ENCODE data around the gene CREB1.
"Not testable (repeated sequence)": the region's sequence is repeated elsewhere in the genome, so short reads cannot be mapped to it uniquely, and the experiment has no call there.

CREB1 gene

DNA sequence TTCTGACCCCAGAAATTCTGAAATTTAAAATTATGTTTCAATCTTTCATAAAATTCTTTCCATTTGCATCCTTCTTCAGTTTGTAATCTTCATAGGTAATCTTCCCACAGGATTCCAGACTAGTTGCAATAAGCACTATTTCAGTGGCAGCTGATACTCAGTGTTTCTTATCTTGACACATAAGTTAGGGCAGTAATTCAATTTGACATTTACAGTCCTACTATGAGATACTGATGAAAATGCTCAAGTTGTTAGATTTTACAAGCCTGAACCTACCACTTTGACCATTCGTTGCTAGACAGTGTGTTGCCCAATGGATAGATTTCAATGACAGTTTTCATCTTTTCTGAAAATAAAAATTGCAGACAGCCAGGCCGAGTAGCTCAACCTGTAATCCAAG, 85.1 kb downstream of the CREB1 start:
- no peak for DNase-seq (ENCODE audit: low read depth in 2 of 2, low spot score in 1 of 2)

DNA sequence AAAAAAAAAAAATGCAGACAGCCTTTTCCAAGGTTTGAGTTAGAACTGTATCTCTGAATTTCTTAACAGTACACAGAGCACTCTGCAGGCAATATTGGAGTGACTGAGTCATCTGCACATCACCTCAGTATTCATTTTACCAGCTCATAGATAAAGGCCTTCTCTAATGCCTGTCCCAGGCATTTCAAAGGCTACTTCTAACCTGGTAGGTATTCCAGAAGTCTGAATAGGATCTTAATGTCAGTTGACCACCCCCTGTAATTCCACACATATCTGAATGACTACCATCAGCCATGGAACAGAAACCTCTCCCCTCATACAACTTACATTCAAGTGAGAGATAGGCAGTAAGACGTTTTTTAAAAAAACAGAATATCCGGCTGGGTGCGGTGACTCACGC, 86.4 kb downstream of the CREB1 start:
- DNase-seq (ENCODE audit: low read depth in 2 of 2, low spot score in 1 of 2) = no peak

DNA sequence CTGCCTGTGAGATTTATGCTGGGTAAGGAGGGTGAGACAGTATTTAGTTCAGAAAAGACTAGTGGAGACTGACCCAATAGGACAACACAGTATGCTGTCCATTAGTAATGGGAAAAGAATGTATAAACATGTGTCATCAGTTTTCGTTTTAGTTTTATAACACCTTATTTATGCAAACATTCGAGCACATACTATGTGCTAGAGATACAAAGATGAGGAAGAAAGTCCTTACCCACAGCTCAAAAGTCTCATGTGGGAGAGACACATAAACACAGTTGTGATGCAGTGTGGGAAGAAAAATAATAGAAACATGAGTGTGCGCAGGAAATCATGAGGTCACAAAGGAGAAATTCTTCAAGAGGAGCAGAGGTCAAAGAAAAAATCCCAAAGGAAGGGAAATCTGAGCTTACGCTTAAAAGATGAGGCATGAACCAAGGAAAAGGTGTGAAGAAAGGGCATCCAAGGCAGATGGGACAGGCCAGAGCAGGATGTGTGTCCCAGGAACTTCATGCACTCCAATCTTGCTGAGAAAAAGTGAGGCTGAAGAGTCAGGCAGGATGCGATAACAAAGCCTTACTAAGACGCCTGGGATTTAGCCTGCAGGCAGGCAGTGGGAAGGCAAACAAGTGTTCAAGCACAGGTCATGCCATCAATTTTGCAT, 87.4 kb downstream of the CREB1 start:
- DNase-seq (ENCODE audit: low read depth in 2 of 2, low spot score in 1 of 2) = no peak

DNA sequence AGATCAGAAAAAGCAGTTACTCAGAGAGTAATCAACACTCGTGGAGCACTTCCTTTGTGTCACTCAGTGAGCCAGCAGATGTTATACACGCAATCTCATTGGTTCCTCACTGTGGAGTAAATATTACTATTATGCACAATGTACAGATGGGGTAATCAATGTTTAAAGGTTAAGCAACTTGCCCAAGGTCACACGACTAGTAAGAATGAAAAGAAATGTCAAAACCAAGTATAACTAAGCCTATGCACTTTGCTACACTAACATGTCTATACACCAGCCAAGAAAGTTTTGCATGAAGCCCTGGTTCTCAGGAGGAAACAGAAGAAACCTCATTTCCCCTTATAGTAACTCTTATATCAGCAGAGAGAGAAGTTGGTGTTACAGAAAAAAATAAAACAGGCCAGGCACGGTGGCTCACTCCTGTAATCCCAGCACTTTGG, 90.0 kb downstream of the CREB1 start:
- DNase-seq (ENCODE audit: low read depth in 2 of 2, low spot score in 1 of 2) = no peak

DNA sequence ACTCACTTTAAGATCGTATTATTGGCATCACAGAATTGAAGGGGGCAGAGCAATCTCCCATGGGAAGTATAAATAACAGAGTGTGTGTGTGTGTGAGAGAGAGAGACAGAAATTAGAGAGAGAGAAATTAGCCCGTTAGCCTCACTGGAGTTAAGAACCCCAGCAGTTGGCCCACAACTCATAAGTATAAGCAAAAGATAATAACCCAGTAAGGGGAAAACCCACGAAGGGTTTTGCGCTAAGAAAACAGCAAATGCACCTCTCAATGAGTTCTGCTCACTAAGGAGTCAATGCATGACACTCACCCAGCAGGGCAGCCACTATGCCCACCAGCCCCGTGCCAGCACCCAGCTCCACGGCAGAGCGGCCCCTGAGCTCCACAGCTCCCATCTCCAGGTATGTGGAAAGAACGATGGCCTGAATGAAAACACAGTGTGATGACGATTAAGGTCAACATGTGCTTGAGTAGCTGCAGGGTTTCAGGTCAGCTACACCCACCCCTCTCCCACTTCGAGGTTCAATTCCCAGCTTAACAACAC, 91.8 kb downstream of the CREB1 start:
- DNase-seq (ENCODE audit: low read depth in 2 of 2, low spot score in 1 of 2) = no peak

DNA sequence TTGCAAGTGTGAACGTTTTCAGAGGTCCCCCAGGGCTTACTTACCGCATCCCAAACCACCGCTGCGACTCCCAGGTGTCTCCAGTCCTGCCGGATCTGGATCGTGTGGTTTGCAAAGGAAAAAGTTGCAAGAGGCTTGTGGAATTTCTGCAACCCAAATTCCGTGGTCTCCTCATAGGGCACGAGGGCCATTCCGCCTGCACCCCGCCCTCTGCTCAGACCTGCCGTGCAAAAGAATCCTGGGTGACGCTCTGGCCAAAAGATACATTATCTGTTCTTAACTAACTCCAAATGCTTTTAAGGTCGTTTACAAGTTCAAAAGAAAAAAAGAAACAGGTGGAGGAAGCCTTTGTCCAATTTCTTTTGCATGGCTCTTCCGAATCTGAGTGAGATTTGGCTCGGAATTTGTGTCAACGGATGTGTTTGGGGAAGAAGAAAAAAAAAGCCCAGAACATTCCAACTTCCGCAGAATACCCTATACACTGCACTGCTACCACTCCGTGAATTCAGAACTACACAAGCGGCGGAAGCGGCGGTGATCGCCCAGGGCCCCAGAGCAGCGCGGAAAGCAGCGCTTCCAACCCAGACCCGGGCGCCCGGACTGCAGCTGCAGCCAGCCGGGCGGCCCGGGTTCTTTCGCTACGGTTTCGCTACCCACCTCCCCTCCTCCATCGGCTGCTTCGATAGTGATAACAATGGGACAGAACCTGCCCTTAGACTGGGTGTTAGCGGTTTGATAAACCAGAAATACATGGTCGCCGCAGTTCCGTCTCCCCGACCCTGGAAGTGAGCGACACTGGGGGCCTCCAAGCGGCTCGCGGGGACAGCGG, 94.6 kb downstream of the CREB1 start:
- DNase-seq (ENCODE audit: low read depth in 2 of 2, low spot score in 1 of 2) = peak; percentile 37 to 43

DNA sequence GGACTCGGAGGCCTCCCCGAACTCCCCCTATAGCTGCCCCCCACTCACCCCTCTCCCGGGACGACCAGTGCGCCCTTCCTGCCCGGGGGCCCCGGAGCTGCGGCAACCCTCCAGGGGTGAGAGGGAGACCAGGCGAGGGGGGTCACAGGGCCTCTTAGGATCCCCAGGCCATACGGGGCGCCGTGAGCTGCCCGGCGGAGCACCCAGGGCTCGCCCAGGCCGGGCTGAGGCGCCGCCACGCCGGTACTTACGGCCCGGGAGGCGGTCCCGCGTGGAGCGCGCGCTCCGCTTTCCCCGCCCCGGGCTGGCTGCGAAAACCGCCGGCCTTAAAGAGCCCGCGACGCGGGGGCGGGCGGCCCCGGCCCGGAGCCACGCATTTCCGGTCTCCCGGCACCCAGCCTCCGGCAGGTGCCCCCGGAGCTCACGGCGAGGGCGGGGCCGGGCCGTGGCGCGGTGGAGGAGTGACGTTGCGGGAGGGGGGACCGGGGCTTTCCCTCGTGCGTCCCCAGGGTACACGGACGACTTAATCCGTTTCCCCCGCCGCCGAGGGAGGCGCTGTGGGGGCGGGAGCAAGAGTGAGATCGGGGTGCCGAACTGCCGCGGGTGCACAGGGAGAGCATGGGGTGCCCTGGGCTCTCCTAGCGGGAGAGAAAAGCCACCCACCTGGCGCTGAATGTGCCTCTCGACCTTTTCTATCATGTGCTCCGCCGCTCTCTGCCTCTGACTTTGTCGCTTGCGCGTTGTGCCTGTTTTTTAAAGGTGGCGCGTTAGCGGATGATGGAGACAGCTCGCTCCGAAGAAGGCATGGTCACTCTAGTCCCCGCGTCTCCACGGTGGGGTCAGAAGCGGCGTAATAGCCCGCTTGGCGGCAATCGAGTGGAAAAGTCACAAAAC, 95.5 kb downstream of the CREB1 start, which contains the start of gene METTL21A:
Gene METTL21A (minus strand): TSS at position 381 of the 894 bp plus-strand sequence. CDS start 1,019 bp downstream, outside the sequence.
- DNase-seq (ENCODE audit: low read depth in 2 of 2, low spot score in 1 of 2) = peak; percentile 90

DNA sequence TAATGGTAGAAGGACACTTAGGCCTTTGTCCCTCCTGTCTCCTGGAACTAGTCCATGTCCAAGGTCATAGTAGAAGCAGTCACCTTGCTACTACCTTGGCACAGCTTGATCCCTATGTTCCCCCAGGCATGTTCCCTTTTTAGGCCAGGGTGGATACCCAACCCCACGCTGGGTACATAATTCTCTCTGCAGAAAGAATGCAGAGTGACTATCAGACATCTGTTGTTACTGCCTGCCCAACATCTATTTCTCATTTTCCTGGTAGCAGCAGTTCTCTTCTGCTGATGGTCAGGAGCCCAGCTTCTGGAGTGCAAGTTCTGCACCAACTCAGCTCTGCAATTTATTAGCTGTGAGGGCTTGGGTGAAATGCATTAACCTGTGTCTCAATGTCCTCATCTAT, 99.8 kb downstream of the CREB1 start:
- no peak for DNase-seq (ENCODE audit: low read depth in 2 of 2, low spot score in 1 of 2)

DNA sequence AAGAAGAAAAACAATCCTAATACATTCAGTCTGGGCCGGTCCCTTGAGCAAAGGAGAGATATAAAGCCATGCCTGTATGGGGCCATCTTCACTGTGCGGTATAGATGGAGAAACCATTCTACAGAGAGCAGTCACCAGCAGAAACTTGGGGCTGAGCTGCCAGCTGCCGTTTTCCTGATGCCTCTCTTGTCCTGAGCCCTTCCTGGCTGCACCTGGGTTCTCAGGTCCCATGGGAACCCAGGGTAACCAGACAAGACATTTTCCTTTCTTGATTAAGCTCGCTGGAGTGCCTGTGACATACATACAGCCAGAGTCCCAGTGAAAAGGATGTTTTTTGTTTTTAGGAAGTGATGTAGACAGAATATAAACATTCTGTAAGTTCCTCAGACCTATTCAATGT, 100.7 kb downstream of the CREB1 start:
- no peak for DNase-seq (ENCODE audit: low read depth in 2 of 2, low spot score in 1 of 2)

DNA sequence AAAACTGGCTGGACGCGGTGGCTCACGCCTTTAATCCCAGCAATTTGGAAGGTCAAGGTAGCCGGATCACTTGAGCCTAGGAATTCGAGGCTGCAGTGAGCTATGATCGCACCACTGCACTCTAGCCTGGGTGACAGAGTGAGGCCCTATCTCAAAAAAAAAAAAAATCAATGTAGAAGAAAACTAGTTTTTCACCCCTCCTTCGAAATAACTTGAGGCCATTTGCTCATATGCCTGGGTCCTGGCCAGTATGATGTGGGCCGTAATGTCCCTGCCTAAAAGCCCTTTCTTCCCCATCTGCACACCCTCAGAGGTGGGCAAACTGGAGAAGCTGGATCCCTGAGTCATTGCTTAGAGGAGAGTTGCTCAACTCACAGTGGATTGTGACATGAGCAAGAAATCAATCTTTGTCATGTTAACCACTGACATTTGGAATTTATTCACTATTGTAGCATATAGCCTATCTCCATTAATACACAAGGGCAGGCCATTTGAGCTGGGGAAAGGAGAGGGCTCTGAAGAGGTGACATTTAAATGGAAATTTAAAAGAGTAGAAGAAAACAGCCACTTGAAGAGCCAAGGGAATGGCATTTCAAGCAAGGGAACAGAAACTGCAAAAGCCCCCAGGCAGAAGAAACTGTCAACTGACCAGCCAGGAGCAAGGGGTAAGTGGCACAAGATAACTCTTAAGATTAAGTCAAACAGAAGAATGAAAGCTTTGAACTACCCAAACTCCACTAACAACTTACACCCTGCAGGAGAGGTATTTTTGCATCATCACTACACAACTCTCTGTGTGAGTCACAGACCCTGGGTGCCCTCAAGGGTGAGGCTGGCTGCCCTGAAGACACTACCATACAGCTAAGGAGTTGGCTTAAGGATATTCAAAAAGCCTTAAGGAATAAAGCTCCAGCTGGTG, 103.1 kb downstream of the CREB1 start:
- no peak for DNase-seq (ENCODE audit: low read depth in 2 of 2, low spot score in 1 of 2)

DNA sequence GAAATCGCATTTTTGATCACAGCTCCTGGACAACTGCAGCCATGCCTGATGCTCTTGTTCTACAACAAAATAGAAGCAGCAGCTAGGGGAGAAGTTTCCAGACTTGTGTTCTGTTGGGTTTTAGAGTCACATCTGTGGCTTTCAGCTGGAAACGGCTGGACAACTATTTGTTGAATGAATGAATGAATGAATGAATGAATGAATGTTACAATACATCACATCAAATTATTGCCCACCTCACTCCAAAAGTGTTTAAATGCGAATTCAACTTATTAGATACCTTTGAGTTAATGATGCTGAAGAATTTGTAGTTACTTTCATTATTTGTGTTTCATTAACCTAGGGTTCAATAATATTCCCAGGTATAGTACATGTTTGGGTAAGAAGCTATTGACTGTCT, 103.9 kb downstream of the CREB1 start:
- no peak for DNase-seq (ENCODE audit: low read depth in 2 of 2, low spot score in 1 of 2)

DNA sequence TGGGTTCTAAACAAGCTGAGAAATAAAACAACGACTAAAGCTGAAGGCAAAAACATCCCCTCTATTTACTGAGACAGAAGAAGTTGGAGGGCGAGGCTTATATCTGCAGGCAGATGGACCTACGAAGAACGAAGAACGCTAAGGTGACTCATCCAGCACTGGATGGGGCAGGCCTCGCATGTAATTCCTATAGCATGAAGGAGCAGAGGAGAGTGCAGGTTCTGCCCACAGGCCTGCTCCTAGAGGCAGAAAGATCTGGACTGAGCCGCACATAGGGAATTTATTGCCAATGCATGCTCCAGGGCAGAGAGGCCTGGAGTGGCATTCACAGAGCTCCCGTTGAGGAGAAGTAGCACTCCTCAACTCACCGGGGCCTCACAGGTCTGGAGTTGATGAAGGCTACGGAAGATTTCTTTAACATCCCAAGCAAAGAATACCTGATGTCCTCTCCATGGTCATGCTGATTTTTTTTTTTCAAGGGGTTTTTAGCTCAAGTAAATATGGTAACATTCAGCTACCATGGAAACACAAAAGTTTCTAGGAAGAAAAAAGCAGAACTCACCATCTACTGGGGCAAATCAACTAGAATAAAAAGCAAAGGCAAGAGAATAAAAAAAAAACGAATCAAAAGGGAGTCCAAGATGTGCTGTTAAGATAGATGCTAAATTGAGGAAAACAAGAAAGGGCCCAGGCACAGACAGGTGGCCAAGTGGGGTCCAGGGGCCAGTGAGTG, 105.9 kb downstream of the CREB1 start:
- no peak for DNase-seq (ENCODE audit: low read depth in 2 of 2, low spot score in 1 of 2)

DNA sequence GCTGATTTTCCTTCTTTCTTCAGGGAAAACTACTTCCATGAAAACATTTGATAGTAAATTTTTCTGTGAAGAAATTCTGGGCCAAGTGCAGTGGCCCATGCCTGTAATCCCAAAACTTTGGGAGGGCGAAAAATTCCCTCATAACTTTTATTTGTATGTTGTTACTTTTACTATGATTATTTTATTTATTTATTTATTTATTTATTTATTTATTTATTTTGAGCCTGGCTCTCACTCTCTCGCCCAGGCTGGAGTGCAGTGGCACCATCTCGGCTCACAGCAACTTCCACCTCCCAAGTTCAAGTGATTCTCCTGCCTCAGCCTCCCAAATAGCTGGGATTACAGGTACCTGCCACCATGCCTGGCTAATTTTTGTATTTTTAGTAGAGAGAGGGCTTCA, 109.5 kb downstream of the CREB1 start:
- not testable (repeated sequence) for DNase-seq (ENCODE audit: low read depth in 2 of 2, low spot score in 1 of 2)

DNA sequence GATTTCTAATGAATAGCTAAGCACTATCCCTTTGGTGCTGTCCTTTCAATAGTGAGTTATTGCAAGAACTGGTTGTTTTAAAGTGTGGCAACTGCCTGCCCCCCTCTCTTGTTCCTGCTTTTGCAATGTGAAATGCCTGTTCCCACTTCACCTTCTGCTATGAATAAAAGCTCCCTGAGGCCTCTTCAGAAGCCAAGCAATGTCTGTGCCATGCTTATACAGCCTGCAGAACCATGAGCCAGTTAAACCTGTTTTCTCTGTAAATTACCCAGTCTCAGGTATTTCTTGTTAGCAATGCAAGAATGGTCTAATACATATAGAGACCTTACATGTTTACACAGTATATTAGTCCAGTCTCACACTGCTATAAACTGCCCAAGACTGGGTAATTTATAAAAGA, 110.4 kb downstream of the CREB1 start:
- DNase-seq (ENCODE audit: low read depth in 2 of 2, low spot score in 1 of 2) = no peak

DNA sequence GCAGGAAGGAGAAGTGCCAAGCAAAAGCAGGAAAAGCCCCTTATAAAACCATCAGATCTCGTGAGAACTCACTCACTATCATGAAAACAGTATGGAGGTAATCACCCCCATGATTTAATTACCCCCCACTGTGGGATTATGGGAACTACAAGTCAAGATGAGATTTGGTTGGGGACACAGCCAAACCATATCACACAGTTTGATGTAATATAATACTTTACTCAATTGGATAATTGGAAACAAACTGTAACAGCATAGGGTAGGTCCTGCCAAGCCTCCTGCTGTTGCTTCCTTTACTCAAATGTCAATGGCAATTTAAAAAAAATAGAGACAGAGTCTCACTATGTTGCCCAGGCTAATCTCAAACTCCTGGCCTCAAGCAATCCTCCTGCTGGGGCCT, 110.9 kb downstream of the CREB1 start:
- no peak for DNase-seq (ENCODE audit: low read depth in 2 of 2, low spot score in 1 of 2)

DNA sequence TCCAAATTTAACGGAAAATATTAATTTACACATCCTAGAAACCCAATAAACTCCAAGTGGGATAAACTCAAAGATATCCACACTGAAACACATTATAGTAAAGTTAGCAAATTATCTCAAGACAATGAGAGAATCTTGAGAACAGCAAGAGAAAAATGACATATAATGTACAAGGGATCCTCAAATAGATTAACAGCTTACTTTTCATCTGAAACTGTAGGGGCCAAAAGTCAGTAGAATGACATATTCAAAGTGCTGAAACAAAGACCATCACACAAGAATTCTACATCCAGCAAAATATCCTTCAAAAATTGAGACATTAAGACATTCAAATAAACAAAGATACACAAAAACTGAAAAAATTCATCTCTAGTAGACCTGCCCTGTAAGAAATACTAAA, 114.1 kb downstream of the CREB1 start:
- DNase-seq (ENCODE audit: low read depth in 2 of 2, low spot score in 1 of 2) = no peak

DNA sequence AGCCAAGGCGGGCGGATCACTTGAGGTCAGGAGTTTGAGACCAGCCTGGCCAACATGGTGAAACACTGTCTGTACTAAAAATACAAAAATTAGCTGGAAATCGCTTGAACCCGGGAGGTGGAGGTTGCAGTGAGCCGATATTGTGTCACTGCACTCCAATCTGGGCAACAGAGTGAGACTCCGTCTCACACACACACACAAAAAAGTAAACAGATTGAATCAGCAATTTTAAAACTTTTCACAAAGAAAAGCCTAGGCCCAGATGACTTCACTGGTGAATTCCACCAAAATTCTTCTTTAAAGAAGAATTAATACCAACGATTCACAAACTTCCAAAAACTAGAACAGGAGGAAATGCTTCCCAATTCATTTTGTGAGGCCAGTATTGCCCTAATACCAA, 116.8 kb downstream of the CREB1 start:
- DNase-seq (ENCODE audit: low read depth in 2 of 2, low spot score in 1 of 2) = not testable (repeated sequence)
